GM23338 (cell line): ENCODE data around the gene FHIT. TPM values are rescaled to one million over a fixed set of nuclear protein-coding genes. Genes with fewer than 3 reads are reported as not detected.

Experiments used
- ATAC-seq: fragments of 200-7000 bp; cut with Tn5 transposase; 3 replicates; pipeline ENCODE4 v1.9.1; 2020
- DNase-seq: peaks from one replicate; pipeline ENCODE4 v3.0.0-alpha.2; 2015; ENCODE audit warnings: low spot score
- H2AFZ ChIP-seq: fragments of 200-600 bp; sonication (generic); 2 replicates; pipeline ENCODE4 v1.8.0; 2016; ENCODE audit warnings: antibody characterized with exemption, mild to moderate bottlenecking, moderate library complexity
- H3F3A ChIP-seq: fragments of 200-600 bp; sonication (generic); replicated peaks from 2 replicates; pipeline ENCODE4 v1.8.0; 2017; ENCODE audit warnings: antibody characterized with exemption, mixed run types, low read depth
- H3K27ac ChIP-seq: fragments of 200-600 bp; sonication (generic); 2 replicates; pipeline ENCODE4 v1.6.1; 2016; ENCODE audit warnings: low read depth
- H3K27me3 ChIP-seq: fragments of 200-600 bp; sonication (generic); 2 replicates; pipeline ENCODE4 v1.8.0; 2016; ENCODE audit warnings: mild to moderate bottlenecking, mixed run types, moderate library complexity; ENCODE audit not compliant: insufficient read depth
- H3K36me3 ChIP-seq: fragments of 200-600 bp; sonication (generic); 2 replicates; pipeline ENCODE4 v1.8.0; 2016; ENCODE audit warnings: mild to moderate bottlenecking; ENCODE audit not compliant: insufficient read depth
- H3K4me1 ChIP-seq: fragments of 200-600 bp; sonication (generic); 2 replicates; pipeline ENCODE4 v1.8.0; 2016; ENCODE audit warnings: mild to moderate bottlenecking, moderate library complexity; ENCODE audit not compliant: insufficient read depth
- H3K4me2 ChIP-seq: fragments of 200-600 bp; sonication (generic); 2 replicates; pipeline ENCODE4 v1.7.1; 2017; ENCODE audit warnings: mixed run types
- H3K4me3 ChIP-seq: fragments of 200-600 bp; sonication (generic); 2 replicates; pipeline ENCODE4 v1.6.1; 2016; ENCODE audit warnings: mixed run types
- H3K79me2 ChIP-seq: fragments of 200-600 bp; sonication (generic); replicated peaks from 2 replicates; pipeline ENCODE4 v1.8.0; 2017; ENCODE audit warnings: mild to moderate bottlenecking; ENCODE audit not compliant: insufficient read depth
- H3K9me2 ChIP-seq: fragments of 200-600 bp; sonication (generic); 2 replicates; pipeline ENCODE4 v1.8.0; 2017; ENCODE audit not compliant: insufficient read depth
- H4K20me1 ChIP-seq: fragments of 200-600 bp; sonication (generic); replicated peaks from 2 replicates; pipeline ENCODE4 v1.8.0; 2017; ENCODE audit warnings: mild to moderate bottlenecking; ENCODE audit not compliant: insufficient read depth
- H3K27ac Mint-ChIP-seq: 2 replicates; pipeline ENCODE4 v1.8.0; 2020; ENCODE audit warnings: inconsistent platforms, mild to moderate bottlenecking, moderate library complexity, mixed read lengths
- H3K27me3 Mint-ChIP-seq: 3 replicates; pipeline ENCODE4 v1.8.0; 2022; ENCODE audit warnings: low read depth, mild to moderate bottlenecking, moderate library complexity, mixed read lengths, inconsistent platforms; ENCODE audit not compliant: insufficient read depth, poor library complexity
- H3K36me3 Mint-ChIP-seq: 3 replicates; pipeline ENCODE4 v1.8.0; 2021; ENCODE audit warnings: low read depth, mild to moderate bottlenecking, inconsistent platforms, moderate library complexity, mixed read lengths
- H3K4me1 Mint-ChIP-seq: 3 replicates; pipeline ENCODE4 v1.8.0; 2020; ENCODE audit warnings: mild to moderate bottlenecking, inconsistent platforms, mixed read lengths
- H3K4me3 Mint-ChIP-seq: 3 replicates; pipeline ENCODE4 v1.8.0; 2021; ENCODE audit warnings: moderate library complexity, mild to moderate bottlenecking, inconsistent platforms, mixed read lengths
- H3K9me3 Mint-ChIP-seq: 3 replicates; pipeline ENCODE4 v1.8.0; 2020; ENCODE audit warnings: moderate library complexity, mild to moderate bottlenecking, inconsistent platforms, mixed read lengths
- CTCF ChIP-seq, 2 experiments: fragments of 200-600 bp in 1 of 2; sonication (generic) in 1 of 2; conservative IDR thresholded peaks; 2 replicates each; pipeline versions ENCODE4 v1.5.1 to v1.6.1; 2016 to 2017; ENCODE audit warnings: antibody characterized with exemption in 2 of 2, low read depth in 2 of 2, mild to moderate bottlenecking in 2 of 2, moderate library complexity in 1 of 2
- ETS1 ChIP-seq: IDR thresholded peaks from 2 replicates; pipeline ENCODE4 v1.6.1; 2016; ENCODE audit warnings: antibody characterized with exemption
- JUNB ChIP-seq: IDR thresholded peaks from one replicate; pipeline ENCODE4 v1.6.1; 2016; ENCODE audit warnings: antibody characterized with exemption; ENCODE audit not compliant: unreplicated experiment
- ZNF462 ChIP-seq: fragments of 250-450 bp; sonication (Bioruptor Pico); IDR thresholded peaks from 2 replicates; pipeline ENCODE4 v1.5.0; 2020; ENCODE audit warnings: mild to moderate bottlenecking, moderate library complexity
- polyA plus RNA-seq: library from polyadenylated mRNA; unstranded; fragments of >200 nt; fragmentation: Nextera tagmentation; extraction: Ambion mirVana; gene quantifications from 2 replicates; pipeline ENCODE4 v1.2.1, GENCODE V29; 2016
- total RNA-seq: library from RNA; depleted of rRNA; stranded (reverse); fragments of >200 nt; shearing (Covaris generic); gene quantifications from 2 replicates; pipeline ENCODE4 v1.2.3, GENCODE V29; 2014

The FHIT gene
- total and polyA plus RNA-seq, 2 experiments from 2014 or later, result 3.0 to 8.3 TPM

DNA sequence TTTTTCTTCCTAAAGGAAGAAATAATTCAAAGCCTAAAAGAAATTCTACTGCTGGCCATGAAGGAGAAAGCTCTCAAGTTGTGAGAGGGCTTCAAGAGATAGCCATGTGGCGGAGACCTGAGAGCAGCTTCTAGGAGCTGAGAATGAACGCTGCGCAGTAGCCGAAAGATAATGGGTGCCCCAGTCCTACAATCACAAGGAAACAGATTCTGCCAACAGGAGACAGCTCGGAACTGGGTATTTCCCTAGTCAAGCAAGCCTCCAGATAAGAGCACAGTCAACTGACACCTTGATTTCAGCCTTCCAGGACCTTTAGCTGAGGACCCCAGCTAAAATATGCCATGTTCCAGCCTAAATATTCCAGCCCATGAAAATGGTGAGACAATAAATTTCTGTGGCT lies 824.1 kb downstream of the FHIT start (continued):
- no peak for TF ChIP-seq ZNF462 (CRISPR knock-in tag)
- no peak for TF ChIP-seq ETS1
- TF ChIP-seq JUNB, result no peak

DNA sequence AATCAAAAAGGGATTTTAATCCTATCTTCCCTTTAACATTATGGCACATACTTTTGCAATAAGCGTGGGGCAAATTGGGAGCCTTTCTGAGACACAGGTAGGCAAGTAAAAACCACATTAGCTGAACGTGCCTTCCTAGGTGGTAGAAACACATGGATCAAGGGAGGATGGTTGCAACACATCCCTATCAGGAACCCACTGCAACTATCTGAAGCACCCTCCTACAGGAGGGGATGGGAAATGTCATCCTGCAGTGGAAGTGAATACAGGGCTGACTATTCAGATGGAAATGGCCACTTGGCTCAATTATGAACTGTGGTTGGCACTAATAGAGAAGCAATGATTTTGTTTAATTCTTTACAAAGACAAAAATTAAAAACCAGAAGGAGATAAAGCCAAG lies 826.3 kb downstream of the FHIT start:
- ATAC-seq, result peak; percentile 76

More for the DNA sequence above, 826.3 kb downstream of the FHIT start:
- no peak overlapping the region for H3K4me2 ChIP-seq
- peak; percentile 28 for DNase-seq
- no peaks in the 10 kb centered on the region for H4K20me1 ChIP-seq
- Mint-ChIP-seq H3K36me3 (no peaks in the 10 kb centered on the region), H3K27ac (no peak overlapping the region), H3K4me3 (no peak overlapping the region), H3K9me3 (no peaks in the 10 kb centered on the region), H3K4me1 (peaks cover 11% of the 10 kb centered on the region), H3K27me3 (no peaks in the 10 kb centered on the region)
- H3K79me2 ChIP-seq, result no peaks in the 10 kb centered on the region
- H3K27ac ChIP-seq, result no peak overlapping the region
- H3K4me1 ChIP-seq, result no peaks in the 10 kb centered on the region
- no peaks in the 10 kb centered on the region for H3F3A ChIP-seq
- no peak overlapping the region for H2AFZ ChIP-seq
- no peaks in the 10 kb centered on the region for H3K36me3 ChIP-seq
- peaks cover 8% of the 10 kb centered on the region for H3K9me2 ChIP-seq
- no peak overlapping the region for H3K4me3 ChIP-seq
- TF ChIP-seq ETS1 (no peak), CTCF (conservative IDR thresholded peaks at IDR 0.05; ENCODE audit: low read depth in 2 of 2) (peak in 1 of 2 experiments; percentile 4; a peak in 1 of 4 replicates)
- H3K27me3 ChIP-seq, result no peaks in the 10 kb centered on the region
